Daoy (cell line): ENCODE results near the gene ITFG2. TPM values are rescaled to one million over a fixed set of nuclear protein-coding genes. Genes with fewer than 3 reads are reported as not detected.
A peak's percentile ranks its signal among the peaks of the same experiment; 100 is the strongest.
"Not testable (repeated sequence)": the region's sequence is repeated elsewhere in the genome, so short reads cannot be mapped to it uniquely, and the experiment has no call there.

Experiments
- DNase-seq: peaks from one replicate; pipeline ENCODE4 v3.0.0-alpha.2; 2015; ENCODE audit warnings: low read depth
- total RNA-seq: library from RNA; depleted of rRNA; stranded (reverse); fragments of >200 nt; shearing (Covaris generic); gene quantifications from 2 replicates; pipeline ENCODE4 v1.2.3, GENCODE V29; 2014; rRNA removed

The ITFG2 gene
- 22.2 and 31.9 TPM in 2 replicates for total RNA-seq

DNA sequence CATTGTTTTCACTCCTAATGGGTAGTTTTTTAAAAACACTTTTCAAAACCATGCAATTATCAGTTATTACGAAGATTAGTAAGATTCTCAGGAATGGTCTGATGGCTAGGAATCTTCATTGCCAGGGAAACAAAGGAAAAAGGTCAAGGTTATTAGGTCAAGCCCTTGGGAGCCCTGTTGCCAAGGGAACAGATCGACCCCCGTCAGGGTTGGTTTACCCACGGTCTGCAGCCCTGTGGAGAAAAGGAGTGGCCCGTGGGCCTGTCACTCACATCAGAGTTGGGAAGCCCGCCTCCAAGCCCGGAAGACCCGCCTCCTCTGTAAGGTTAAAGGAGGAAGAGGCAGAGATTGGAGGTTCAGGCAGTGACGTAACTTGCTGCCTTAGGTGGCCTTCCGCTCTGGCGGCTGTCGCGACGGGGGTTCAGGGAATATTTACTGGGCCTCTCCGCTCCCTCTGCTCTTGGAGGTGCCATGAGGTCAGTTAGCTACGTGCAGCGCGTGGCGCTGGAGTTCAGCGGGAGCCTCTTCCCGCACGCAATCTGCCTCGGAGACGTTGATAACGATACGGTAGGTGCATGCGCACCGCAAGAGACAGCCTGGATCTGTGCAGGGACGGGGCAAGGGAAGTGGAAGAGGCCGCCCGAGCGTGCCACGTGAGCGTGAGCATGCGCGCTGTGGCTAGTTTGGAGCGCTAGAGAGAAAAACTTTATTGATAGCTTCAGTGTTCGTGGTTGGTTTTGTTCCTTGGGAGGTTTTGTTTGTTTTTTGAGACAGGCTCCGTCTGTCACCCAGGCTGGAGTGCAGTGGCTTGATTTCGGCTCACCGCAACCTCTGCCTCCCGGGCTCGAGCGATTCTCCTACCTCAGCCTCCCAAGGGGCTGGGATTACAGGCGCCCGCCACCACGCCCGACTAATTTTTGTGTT, at the start of gene ITFG2:
Gene ITFG2 (plus strand): TSS at position 379 of the 924 bp plus-strand sequence. CDS start 93 bp downstream, at position 472.
- DNase-seq, result peak; percentile 99

DNA sequence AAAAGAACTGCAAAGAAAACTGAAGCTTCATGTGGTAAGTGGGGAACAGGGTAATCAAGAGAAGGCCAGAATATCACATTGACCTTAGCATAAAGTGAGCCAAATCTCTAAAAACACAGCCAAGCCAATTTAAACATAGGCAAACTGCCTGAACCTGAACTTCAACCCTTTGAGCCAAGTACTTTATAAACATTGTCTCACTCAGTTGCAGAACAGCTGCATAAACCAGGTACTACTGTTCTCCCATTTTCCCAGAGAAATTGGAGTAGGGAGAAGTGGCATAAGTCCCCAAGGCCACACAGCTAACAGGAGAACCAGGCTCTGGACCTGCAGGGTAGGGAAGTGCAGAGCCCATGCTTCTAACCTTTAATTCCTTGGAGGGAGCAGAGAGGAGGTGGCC, 48.1 kb upstream of the ITFG2 start:
- no peak for DNase-seq

DNA sequence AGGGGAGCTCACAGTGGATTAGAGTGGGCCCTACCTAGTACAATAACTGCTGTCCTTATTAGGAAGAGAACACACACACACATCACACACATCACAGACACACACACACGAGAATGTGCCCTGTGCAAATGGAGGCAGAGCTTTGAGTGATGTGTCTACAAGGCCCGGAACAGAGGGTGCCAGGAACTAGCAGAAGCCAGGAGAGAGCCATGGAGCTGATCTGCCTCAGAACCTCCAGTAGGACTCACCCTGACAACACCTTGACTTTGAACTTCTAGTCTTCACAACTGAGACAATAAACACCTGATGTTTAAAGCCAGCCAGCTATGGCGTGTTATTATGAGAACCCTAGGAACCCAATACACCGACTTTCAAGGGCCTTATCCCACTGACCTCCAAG, 47.4 kb upstream of the ITFG2 start:
- no peak for DNase-seq

DNA sequence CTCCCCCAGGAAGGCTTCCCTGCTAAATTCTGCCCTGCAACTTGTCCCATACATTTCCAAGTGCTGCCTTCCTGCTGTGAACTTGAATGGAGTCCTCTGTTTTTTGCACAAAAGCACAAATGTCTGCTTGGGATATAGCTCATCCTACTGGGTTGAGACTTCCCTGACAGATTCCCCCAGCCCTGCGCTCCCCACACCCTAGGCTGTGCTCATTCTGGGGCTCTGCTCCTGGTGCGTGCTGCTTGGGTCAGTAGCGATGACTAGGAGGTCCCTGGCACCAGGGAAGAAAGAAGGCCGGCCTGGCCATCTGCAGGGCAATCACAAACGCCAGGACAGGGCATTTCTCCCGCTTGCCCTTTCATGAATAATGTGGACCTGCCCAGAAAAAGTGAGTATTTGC, 46.9 kb upstream of the ITFG2 start:
- no peak for DNase-seq

DNA sequence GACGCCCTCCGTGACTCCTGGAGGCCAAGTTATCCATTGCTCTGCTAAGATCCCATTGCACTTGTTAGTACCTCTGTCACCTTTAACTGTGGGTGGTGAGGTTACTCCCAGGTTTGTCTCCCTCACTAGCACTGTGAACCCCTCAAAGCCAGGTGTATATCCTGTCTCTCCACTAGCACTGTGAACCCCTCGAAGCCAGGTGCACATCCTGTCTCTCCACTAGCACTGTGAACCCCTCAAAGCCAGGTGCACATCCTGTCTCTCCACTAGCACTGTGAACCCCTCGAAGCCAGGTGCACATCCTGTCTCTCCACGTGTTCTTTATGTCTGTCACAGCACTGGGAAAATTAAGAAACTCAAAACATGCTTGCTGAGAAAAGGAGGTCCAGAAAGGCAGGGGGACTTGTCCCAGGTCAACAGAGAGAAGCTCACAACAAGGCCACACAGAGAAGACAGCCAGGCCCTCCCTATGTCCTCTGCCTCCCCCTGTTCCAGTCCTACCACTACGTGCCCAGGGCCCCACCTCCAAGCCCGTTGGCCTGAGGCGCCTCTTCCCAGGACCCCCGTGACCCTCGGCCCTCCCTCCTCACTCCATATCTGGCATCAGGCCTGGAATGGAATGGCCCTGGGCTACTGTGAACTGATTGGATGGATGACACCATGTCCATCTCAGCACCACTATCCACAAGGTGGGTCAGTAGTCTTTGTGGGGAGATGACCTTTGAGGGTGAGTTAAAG, 44.1 kb upstream of the ITFG2 start:
- no peak for DNase-seq

DNA sequence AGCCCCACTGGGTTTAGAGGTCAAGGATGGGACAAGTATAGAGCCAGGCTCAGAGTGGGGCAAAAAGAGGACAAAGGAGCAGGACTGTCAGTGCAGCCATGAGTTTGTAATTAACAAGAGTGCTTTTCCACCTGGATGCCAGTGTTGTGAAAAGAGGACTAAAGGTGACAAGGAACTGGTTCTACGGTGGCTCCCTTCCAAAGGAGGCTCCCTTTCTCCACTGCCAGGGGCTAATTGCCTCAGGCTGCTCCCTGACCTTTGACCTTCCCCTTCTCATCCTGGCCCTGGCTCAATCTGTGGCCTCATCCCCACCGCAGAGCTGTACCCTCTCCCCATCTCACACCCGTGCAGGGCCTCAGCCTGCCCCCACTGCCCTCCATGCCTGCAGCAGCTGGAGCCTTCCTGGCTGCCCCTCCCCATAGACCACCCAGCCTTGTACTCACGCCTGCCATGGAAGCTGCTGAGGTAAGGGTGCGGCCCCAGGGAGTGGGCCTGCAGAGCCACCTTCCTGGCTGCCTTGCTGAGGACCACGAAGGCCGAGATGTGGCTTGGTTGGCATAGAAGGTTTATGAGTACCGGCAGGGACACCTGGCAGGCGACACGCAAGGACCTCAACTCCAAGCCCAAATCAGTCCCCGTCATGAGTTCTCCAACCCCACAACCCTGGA, 42.5 kb upstream of the ITFG2 start:
- DNase-seq, result no peak

DNA sequence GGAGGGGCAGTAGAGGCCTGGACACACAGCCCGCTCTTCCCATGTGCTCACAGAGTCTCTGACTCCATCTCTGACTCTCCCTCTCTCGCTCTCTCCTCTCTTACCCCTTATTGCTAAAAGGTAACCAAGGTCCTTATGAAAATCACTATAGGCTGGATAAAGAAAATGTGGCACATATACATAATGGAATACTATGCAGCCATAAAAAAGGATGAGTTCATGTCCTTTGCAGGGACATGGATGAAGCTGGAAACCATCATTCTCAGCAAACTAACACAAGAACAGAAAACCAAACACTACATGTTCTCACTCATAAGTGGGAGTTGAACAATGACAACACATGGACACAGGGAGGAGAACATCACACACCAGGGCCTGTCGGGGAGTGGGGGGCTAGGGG, 41.9 kb upstream of the ITFG2 start:
- not testable (repeated sequence) for DNase-seq

DNA sequence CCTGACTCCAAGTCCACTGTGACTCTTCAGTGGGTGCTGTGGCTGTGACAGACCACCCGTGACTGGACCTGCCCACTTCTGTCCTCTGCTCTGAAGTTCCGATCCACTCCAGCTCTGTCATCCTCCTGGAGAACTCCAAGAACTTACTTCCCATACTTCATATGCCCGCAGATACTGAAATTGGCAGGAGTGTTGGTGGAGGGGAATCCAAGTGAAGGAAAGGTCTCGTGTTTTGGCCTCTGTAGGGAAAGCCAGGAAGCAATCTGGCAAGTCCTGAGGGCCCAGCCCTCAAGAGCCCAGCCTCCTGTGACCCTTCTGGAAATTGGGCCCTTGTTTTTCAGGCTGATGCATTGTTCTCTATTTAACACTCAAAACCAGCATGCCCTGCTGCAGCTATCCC, 40.1 kb upstream of the ITFG2 start:
- DNase-seq, result no peak

DNA sequence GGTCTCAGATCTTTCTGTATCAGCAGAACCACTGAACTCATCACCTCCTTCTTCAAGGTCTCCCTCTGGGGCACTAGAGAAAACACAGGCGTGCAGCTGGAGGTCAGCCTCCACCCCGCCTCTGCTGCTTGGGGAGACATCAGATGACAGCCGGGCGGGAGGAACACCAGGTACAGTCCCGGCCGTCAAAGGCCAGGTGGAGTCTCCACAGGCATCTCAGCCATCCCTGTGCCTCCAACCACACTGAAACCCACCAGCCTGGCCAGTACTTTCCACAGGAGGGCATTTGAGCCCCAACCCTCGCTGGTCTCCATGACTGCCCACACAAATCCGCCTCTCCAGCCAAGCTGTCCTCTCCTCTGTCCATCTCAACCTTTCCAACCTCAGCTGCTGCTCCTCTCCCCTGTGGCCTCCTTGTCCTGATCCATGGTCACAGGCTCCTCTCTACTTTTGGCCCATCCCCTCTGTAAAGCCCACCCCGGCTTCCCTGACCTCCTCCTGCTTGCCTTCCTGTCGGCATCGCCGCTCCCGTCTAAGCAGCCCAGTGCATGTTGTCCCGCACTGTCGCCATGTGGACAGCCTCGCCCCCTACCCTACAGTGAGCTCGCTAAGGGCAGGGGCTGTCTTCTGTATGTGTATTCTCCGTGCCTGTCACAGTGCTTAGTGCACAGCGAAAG, 39.1 kb upstream of the ITFG2 start:
- no peak for DNase-seq

DNA sequence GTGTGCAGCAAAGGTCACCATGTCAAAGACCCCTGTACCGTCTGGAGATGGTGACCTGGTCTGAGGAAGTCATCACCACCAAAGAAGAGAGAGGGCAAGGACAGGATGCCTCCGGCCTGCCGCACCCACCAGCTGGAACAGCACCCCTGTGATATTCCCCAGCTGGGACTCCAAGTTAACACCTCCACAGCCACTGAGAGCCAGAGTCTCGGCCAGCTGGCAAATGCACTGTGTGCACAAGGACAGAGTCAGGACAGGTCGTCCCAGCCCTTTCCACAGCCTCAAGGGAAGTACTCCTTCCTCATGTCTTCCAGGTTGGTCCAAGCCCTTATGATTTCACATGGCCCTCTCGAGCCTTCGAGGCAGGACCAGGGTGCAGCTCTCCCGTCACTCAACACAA, 37.0 kb upstream of the ITFG2 start:
- DNase-seq, result no peak

DNA sequence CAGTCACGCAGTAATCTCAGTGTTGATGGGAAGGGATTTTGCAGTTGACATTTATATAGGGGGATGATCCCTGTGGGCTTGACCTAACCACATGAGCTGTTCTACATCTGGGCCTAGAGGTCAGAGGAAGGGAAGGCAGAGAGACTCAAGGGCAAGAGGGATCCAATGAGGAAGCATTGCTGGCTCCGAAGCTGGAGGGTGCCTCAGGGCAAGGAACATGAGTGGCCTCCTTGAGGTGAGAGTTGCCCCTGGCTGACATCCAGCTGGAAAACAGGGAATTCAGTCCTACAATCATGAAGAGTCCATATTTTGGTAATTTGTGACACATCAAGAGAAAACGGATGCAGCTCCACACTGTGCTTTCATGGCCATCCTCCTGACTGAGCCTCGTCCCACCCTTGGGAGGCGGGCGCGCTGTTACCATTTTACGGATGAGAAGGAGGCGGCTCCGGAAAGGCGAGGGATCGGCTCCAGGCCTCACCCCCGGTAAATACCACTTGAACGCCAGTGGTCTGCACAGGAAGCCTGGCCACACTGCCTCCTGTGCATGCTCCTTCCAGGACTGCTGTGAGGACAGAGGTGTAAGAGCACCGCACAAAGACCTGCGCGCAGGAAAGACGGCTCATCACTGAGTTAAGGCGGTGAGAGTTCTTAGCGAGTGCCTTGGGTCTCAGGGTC, 36.2 kb upstream of the ITFG2 start:
- no peak for DNase-seq

DNA sequence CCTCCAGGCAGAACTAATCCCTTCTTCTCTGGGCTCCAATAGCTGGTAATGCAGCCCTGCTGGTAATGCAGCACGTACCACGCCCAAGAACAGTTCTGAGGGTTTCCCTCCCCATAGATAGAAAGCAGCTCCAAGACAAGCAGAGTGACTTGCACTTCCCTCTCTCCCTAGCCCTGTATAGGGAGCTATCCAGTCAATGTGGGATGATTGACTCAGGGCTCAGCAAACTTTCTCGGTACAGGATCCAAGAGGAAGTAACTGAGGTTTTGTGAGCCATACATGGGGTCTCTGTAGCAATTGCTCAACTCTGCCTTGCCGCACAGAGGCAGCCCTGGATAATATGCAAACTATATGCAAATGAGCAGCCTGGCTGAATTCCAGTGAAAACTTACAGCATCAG, 33.2 kb upstream of the ITFG2 start:
- DNase-seq, result no peak

DNA sequence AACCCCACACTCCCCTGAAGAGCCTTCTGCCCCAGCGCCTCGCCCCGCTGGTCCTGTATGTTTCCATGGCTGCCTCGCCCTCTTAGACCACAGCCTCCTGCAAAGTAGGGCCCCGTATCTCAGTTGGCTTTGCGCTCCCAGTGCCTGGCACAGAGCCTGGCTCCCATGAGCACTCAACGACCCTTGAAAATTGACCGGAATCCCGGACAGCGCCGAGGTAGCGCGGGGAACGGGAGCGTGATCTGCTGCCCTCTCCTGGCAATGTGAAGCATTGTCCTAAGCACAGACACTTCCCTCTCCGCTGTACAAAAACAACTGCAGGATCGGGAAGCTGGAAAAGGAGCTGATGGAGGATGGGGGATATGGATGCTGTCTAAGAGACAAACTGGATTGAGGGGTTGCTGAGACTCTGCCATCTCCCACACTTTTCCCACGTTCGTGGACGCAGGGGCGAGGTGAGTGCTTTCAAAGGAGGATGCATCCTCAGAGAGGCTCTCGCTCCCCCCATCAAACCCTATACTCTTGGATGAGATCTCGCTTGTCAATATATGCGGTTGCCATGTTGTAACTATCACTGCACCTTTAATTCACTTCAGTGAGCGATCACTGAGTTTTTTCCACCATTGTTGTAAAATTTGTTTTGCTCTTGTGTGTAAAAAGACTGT, 28.4 kb upstream of the ITFG2 start:
- DNase-seq, result peak; percentile 79

DNA sequence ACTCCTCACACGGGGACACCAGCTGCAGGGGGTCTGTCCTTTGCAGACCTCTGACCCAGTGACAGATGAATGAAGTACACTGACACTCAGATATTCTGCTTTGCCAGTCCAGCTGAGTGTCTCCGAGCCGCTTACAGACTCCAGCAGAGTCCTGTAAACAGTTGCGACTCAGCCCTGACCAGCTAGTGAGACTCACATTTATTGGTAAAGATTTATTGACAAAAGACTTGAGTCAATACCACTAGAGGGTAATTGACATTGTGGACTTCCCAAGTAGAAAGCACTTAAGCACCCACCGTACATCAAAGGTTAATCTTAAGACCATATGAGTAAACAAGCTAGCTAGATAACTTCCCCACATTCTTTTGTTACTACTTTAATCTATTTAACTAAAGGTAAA, 27.5 kb upstream of the ITFG2 start:
- no peak for DNase-seq

DNA sequence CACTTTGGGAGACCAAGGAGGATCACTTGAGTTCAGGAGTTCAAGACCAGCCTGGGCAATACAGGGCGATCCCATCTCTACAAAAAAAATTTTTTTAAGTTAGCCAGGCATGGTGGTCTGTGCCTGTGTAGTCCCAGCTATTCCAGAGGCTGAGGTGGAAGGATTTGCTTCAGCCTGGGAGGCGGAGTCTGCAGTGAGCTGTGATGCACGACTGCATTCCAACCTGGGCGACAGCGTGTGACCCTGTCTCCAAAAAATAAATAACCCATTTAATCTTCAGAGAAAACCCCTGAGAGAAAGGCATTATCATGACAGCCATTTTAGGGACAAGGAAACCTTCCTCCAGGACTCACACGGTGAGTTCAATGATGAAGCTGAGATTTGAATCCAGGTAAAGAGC, 21.4 kb upstream of the ITFG2 start:
- DNase-seq, result no peak

DNA sequence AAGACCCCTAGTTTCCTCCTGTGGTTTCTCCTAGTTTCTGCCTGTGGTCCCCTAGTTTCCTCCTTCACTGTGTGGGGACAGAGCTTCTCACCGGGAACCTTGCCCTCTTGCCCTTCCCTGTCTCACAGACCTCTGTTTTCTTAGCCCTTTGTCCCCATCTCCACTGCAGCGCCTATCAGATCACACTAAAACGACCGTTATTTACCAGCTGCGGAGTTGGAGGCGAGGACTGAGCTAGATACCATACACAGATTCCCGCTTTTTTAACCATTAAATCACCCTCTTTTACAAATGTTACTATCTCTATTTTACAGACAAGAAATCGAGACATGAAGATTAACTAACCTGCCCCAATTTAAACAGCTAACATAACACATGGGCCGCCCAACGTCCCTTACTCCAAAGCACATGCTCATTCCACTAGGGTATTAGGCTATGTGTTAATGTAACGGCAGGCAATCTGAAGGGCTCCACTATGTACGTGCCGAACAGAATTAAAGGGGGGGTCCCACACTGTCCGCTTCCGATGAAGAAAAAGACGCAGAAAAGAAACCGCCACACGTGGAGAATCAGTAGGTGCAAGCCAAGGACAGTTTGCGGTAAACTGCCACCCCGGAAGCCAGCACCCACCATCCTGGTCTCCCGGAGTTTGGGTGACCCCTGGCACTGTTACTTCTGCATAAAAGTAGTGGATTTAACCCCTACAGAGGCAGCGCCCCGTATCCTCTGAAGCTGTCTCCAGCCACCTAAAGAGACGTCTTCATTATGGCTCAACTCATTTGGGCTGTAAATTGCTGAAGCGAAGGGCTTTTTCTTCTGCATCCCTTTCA, 19.6 kb upstream of the ITFG2 start:
- no peak for DNase-seq

DNA sequence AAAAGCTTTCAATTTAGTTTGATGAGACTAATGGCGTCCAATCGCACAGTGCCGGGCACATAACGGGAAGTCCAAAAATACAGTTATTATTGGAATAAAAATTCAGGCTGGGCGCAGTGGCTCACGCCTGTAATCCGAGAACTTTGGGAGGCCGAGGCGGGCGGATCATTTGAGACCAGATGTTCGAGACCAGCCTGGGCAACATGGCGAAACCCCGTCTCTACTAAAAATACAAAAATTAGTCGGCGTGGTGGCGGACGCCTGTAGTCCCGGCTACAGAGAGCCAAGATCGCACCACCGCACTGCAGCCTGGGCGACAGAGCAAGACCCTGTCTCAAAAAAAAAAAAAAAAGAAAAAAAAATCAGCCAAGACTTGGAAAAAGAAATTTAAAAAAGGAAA, 18.9 kb upstream of the ITFG2 start:
- DNase-seq, result no peak

DNA sequence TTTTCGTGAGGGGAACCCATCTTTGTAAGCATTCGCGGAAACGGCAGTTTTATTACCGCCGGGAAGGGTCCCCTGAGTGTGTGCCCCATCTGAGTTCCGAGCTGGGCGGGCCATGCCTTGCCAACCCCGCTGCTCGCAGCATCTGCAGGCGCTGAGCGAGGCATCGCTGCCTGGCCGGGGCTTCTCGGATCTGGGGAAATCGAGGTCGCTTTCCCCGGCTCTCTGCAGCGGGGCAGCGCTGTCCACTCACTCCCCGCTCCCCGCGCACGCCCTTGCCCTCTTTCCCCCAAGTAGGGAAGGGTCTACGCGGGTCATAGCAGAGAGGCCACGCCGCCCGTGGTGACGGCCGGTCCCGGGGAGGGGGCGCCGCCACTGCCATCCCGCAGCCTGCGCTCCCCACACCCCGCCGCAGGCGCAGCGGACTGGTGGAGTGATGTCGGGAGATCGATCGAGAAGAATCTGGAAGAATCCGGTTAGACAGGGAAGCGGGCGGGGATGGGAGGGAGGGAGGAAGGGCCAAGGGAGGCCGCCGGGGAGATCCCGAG, 18.2 kb upstream of the ITFG2 start:
- DNase-seq, result no peak

DNA sequence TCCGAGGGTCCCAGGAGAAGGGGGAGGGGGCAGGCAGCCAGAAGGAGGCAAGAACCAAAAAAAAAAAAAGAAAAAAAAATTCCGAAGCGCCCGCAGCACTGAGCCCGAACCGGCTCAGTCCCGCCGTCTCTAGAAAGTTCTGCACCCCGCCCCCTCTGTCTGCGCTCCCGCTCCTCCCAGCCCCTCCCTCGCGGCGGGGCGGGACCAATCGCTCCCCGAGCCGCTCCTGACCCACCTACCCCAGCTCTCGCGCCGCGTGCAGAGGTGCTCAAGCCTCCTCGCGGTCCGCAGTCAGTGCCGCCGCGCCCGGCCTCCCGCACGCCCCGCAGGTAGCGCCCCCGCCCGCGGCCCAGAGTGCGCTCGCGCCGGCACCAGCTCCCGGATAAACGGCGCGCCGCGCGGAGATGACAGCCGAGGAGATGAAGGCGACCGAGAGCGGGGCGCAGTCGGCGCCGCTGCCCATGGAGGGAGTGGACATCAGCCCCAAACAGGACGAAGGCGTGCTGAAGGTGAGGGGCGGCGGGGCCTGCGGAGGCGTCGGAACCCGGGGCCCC, 17.7 kb upstream of the ITFG2 start, which contains the start of gene FKBP4:
Gene FKBP4 (plus strand): TSS at position 235 of the 554 bp plus-strand sequence. CDS start 170 bp downstream, at position 405.
- peak; percentile 94 for DNase-seq
